HEK293 (cell line): ENCODE measurements around the gene TRPM8.

Experiments used
- GLI4 ChIP-seq: fragments of 450-650 bp; formaldehyde crosslinking; IDR thresholded peaks from 2 replicates; pipeline ENCODE4 v1.5.1; 2016; ENCODE audit warnings: missing biosample characterization, missing genetic modification characterization
- GLIS1 ChIP-seq: fragments of 450-650 bp; formaldehyde crosslinking; IDR thresholded peaks from 2 replicates; pipeline ENCODE4 v1.5.1; 2016; ENCODE audit warnings: missing biosample characterization, missing genetic modification characterization
- KLF17 ChIP-seq: fragments of 450-650 bp; formaldehyde crosslinking; IDR thresholded peaks from 2 replicates; pipeline ENCODE4 v1.5.1; 2016; ENCODE audit warnings: missing biosample characterization, missing genetic modification characterization
- KLF7 ChIP-seq: fragments of 450-650 bp; formaldehyde crosslinking; IDR thresholded peaks from 2 replicates; pipeline ENCODE4 v1.5.1; 2016; ENCODE audit warnings: missing biosample characterization, missing genetic modification characterization, borderline replicate concordance
- OVOL3 ChIP-seq: fragments of 450-650 bp; formaldehyde crosslinking; IDR thresholded peaks from 2 replicates; pipeline ENCODE4 v1.5.1; 2016; ENCODE audit warnings: missing biosample characterization, missing genetic modification characterization
- PATZ1 ChIP-seq: fragments of 450-650 bp; formaldehyde crosslinking; IDR thresholded peaks from 2 replicates; pipeline ENCODE4 v1.5.1; 2016; ENCODE audit warnings: missing biosample characterization, missing genetic modification characterization
- PRDM10 ChIP-seq: fragments of 450-650 bp; formaldehyde crosslinking; IDR thresholded peaks from 2 replicates; pipeline ENCODE4 v1.5.1; 2016; ENCODE audit warnings: missing biosample characterization, missing genetic modification characterization
- RBAK ChIP-seq: fragments of 450-650 bp; formaldehyde crosslinking; IDR thresholded peaks from 2 replicates; pipeline ENCODE4 v1.5.1; 2016; ENCODE audit warnings: missing biosample characterization, missing genetic modification characterization
- REPIN1 ChIP-seq: fragments of 450-650 bp; formaldehyde crosslinking; IDR thresholded peaks from 2 replicates; pipeline ENCODE4 v1.5.1; 2017; ENCODE audit warnings: missing biosample characterization, missing genetic modification characterization, low read depth
- SP2 ChIP-seq: fragments of 450-650 bp; formaldehyde crosslinking; IDR thresholded peaks from 2 replicates; pipeline ENCODE4 v1.5.1; 2016; ENCODE audit warnings: missing biosample characterization, missing genetic modification characterization
- ZBTB20 ChIP-seq: fragments of 450-650 bp; formaldehyde crosslinking; IDR thresholded peaks from 2 replicates; pipeline ENCODE4 v1.5.1; 2016; ENCODE audit warnings: missing biosample characterization, missing genetic modification characterization
- ZNF155 ChIP-seq: fragments of 450-650 bp; formaldehyde crosslinking; IDR thresholded peaks from 2 replicates; pipeline ENCODE4 v1.5.1; 2016; ENCODE audit warnings: missing biosample characterization, missing genetic modification characterization
- ZNF169 ChIP-seq: fragments of 450-650 bp; formaldehyde crosslinking; IDR thresholded peaks from 2 replicates; pipeline ENCODE4 v1.5.1; 2016; ENCODE audit warnings: missing biosample characterization, missing genetic modification characterization
- ZNF184 ChIP-seq: fragments of 450-650 bp; IDR thresholded peaks from 2 replicates; pipeline ENCODE4 v1.5.1; 2018; ENCODE audit warnings: missing biosample characterization, mild to moderate bottlenecking, missing genetic modification characterization
- ZNF362 ChIP-seq: fragments of 450-650 bp; formaldehyde crosslinking; IDR thresholded peaks from 2 replicates; pipeline ENCODE4 v1.5.1; 2016; ENCODE audit warnings: missing biosample characterization, missing genetic modification characterization
- ZNF366 ChIP-seq: fragments of 450-650 bp; formaldehyde crosslinking; conservative IDR thresholded peaks from 2 replicates; pipeline ENCODE4 v1.5.1; 2016; ENCODE audit warnings: missing biosample characterization, missing genetic modification characterization
- ZNF398 ChIP-seq: fragments of 450-650 bp; formaldehyde crosslinking; IDR thresholded peaks from 2 replicates; pipeline ENCODE4 v1.5.1; 2017; ENCODE audit warnings: missing biosample characterization, missing genetic modification characterization
- ZNF416 ChIP-seq: fragments of 450-650 bp; formaldehyde crosslinking; IDR thresholded peaks from 2 replicates; pipeline ENCODE4 v1.5.1; 2016; ENCODE audit warnings: missing biosample characterization, missing genetic modification characterization
- ZNF433 ChIP-seq: fragments of 450-650 bp; formaldehyde crosslinking; IDR thresholded peaks from 2 replicates; pipeline ENCODE4 v1.5.1; 2016; ENCODE audit warnings: missing biosample characterization, missing genetic modification characterization, low read depth
- ZNF510 ChIP-seq: fragments of 450-650 bp; formaldehyde crosslinking; IDR thresholded peaks from 2 replicates; pipeline ENCODE4 v1.5.1; 2018; ENCODE audit warnings: mild to moderate bottlenecking, missing genetic modification characterization, missing biosample characterization; ENCODE audit not compliant: insufficient replicate concordance
- ZNF571 ChIP-seq: fragments of 450-650 bp; formaldehyde crosslinking; IDR thresholded peaks from 2 replicates; pipeline ENCODE4 v1.5.0; 2017; ENCODE audit warnings: missing biosample characterization, missing genetic modification characterization
- ZNF629 ChIP-seq: fragments of 450-650 bp; formaldehyde crosslinking; IDR thresholded peaks from 2 replicates; pipeline ENCODE4 v1.5.1; 2017; ENCODE audit warnings: missing biosample characterization, missing genetic modification characterization
- ZNF639 ChIP-seq: fragments of 450-650 bp; formaldehyde crosslinking; IDR thresholded peaks from 2 replicates; pipeline ENCODE4 v1.5.1; 2016; ENCODE audit warnings: missing biosample characterization, missing genetic modification characterization
- ZNF670 ChIP-seq: fragments of 450-650 bp; formaldehyde crosslinking; IDR thresholded peaks from 2 replicates; pipeline ENCODE4 v1.5.1; 2016; ENCODE audit warnings: missing biosample characterization, missing genetic modification characterization, low read depth
- ZNF692 ChIP-seq: fragments of 450-650 bp; formaldehyde crosslinking; IDR thresholded peaks from 2 replicates; pipeline ENCODE4 v1.5.1; 2016; ENCODE audit warnings: missing biosample characterization, missing genetic modification characterization
- ZNF791 ChIP-seq: fragments of 450-650 bp; formaldehyde crosslinking; IDR thresholded peaks from 2 replicates; pipeline ENCODE4 v1.5.1; 2016; ENCODE audit warnings: missing biosample characterization, missing genetic modification characterization
- ZNF830 ChIP-seq: fragments of 450-650 bp; IDR thresholded peaks from 2 replicates; pipeline ENCODE4 v1.5.0; 2018; ENCODE audit warnings: missing biosample characterization, missing genetic modification characterization, low read depth, mild to moderate bottlenecking, moderate library complexity

TRPM8 gene

GRCh38 chr2:233974530-233975071 lies 57.4 kb downstream of the TRPM8 start (continued):
- TF ChIP-seq ZNF366, result 0 out of 2 replicates have a peak, but pooled peaks have one; percentile 21
- TF ChIP-seq SP2 (tag by site-specific recombination), result no peak
- peak; percentile 46 for TF ChIP-seq PATZ1 (tag by site-specific recombination)
- no peak for TF ChIP-seq GLI4 (tag by site-specific recombination)
- TF ChIP-seq ZNF433 (tag by site-specific recombination), result no peak
- 0 out of 2 replicates have a peak, but pooled peaks have one; percentile 50 for TF ChIP-seq KLF17 (tag by site-specific recombination)
- TF ChIP-seq RBAK (tag by site-specific recombination), result peak; percentile 22; the same call in 1 of the 2 replicates
- TF ChIP-seq GLIS1 (tag by site-specific recombination), result peak; percentile 90
- no peak for TF ChIP-seq ZNF670 (tag by site-specific recombination)
- peak; percentile 77 for TF ChIP-seq ZNF398
- no peak for TF ChIP-seq OVOL3 (tag by site-specific recombination)
- TF ChIP-seq ZNF791 (tag by site-specific recombination), result no peak
- peak; percentile 36; the same call in 1 of the 2 replicates for TF ChIP-seq PRDM10 (tag by site-specific recombination)
- TF ChIP-seq ZNF169 (tag by site-specific recombination), result no peak
- no peak for TF ChIP-seq ZNF416 (tag by site-specific recombination)
- TF ChIP-seq KLF7 (tag by site-specific recombination), result no peak
- no peak for TF ChIP-seq ZNF830 (tag by site-specific recombination)
- TF ChIP-seq ZNF571 (tag by site-specific recombination), result no peak
- TF ChIP-seq ZNF692 (tag by site-specific recombination), result 0 out of 2 replicates have a peak, but pooled peaks have one; percentile 19
- TF ChIP-seq ZNF184 (tag by site-specific recombination), result 0 out of 2 replicates have a peak, but pooled peaks have one; percentile 25
- TF ChIP-seq ZNF362 (tag by site-specific recombination), result no peak
- peak; percentile 65 for TF ChIP-seq ZNF629 (tag by site-specific recombination)
- no peak for TF ChIP-seq ZBTB20 (tag by site-specific recombination)
- no peak for TF ChIP-seq ZNF155
- TF ChIP-seq ZNF510, result no peak
- 0 out of 2 replicates have a peak, but pooled peaks have one; percentile 27 for TF ChIP-seq ZNF639 (tag by site-specific recombination)
- TF ChIP-seq REPIN1, result no peak
